ENCODE data around the gene TCF15.

DNA sequence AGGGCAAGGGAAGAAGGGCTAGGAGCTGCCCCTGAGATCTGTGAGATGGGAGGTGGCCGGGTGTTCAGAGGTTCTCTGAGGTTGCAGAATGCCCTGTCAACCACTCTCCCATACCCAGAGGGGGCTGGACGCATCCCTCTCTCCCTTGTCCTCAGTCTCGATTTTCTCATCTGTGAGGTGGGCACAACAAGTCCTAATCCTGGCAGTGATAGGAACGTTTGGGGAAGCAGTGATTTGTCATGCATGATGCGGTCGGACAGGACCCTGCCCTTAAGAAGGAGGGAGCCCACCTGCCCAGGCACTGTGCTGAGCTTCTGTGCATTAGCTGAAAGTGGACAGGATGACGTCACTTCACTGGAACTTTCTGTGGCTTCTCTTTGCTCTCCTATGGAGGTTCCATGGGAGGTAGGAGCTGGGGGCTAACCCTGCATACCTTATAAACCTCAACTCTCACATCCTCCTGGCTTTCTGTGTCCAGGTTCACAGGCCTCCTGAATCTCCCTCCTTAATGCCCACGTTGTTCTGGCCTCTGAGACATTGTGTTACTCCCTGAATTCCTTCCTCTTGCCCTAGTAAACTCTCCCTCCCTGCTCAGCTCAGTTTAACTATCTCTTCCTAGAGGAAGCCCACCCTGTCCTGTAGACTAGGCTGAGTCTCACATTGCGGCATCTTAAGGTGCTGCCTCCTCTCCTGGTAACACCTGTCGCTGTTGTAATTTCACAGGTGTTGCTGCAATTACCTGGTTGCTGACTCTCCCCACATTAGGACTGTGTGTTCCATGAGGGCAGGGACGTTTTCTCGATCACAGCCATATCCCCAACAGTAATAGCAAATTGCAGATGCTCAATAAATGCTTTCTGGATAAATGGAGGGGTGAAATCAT, 36.5 kb downstream of the TCF15 start:
- TF ChIP-seq, protein P1, sequence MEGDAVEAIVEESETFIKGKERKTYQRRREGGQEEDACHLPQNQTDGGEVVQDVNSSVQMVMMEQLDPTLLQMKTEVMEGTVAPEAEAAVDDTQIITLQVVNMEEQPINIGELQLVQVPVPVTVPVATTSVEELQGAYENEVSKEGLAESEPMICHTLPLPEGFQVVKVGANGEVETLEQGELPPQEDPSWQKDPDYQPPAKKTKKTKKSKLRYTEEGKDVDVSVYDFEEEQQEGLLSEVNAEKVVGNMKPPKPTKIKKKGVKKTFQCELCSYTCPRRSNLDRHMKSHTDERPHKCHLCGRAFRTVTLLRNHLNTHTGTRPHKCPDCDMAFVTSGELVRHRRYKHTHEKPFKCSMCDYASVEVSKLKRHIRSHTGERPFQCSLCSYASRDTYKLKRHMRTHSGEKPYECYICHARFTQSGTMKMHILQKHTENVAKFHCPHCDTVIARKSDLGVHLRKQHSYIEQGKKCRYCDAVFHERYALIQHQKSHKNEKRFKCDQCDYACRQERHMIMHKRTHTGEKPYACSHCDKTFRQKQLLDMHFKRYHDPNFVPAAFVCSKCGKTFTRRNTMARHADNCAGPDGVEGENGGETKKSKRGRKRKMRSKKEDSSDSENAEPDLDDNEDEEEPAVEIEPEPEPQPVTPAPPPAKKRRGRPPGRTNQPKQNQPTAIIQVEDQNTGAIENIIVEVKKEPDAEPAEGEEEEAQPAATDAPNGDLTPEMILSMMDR (IDR thresholded peaks at IDR 0.05; ENCODE audit: low read depth, low read length): no peak
- no peak for TF ChIP-seq EZH2phosphoT487 (IDR thresholded peaks at IDR 0.05; ENCODE audit: low read depth)

Data from OCI-LY3 (cell line).